HG03066 (cell line): ENCODE data around the gene EFCAB14.
A peak's percentile ranks its signal among the peaks of the same experiment; 100 is the strongest.
"Not testable (repeated sequence)": the region's sequence is repeated elsewhere in the genome, so short reads cannot be mapped to it uniquely, and the experiment has no call there.

Experiments used
- ATAC-seq: cut with Tn5 transposase; IDR thresholded peaks from one replicate; pipeline ENCODE4 v1.9.1; 2021; ENCODE audit warnings: low read depth; ENCODE audit not compliant: unreplicated experiment

The EFCAB14 gene

GRCh38 chr1:46718727-46719622, at the start of gene EFCAB14:
TSS of gene EFCAB14 (minus strand) at chr1:46719114. CDS start at chr1:46718087, 1,027 bp downstream.
- peak; percentile 98 for ATAC-seq

- ATAC-seq, result no peak
Observed at GRCh38 chr1:46768445-46768844, 49.5 kb upstream of the EFCAB14 start.

- no peak for ATAC-seq
Observed at GRCh38 chr1:46767649-46768282, 48.9 kb upstream of the EFCAB14 start.

GRCh38 chr1:46764402-46764801, 45.5 kb upstream of the EFCAB14 start:
- no peak for ATAC-seq

- no peak for ATAC-seq
Observed at GRCh38 chr1:46761740-46762139, 42.8 kb upstream of the EFCAB14 start.

GRCh38 chr1:46760558-46761166, 41.7 kb upstream of the EFCAB14 start:
- ATAC-seq, result no peak

GRCh38 chr1:46757956-46758528, 39.1 kb upstream of the EFCAB14 start:
- ATAC-seq, result no peak

GRCh38 chr1:46757247-46757955, 38.5 kb upstream of the EFCAB14 start:
- no peak for ATAC-seq

GRCh38 chr1:46755121-46755520, 36.2 kb upstream of the EFCAB14 start:
- ATAC-seq, result no peak

- not testable (repeated sequence) for ATAC-seq
Observed at GRCh38 chr1:46754707-46755106, 35.8 kb upstream of the EFCAB14 start.

- no peak for ATAC-seq
Observed at GRCh38 chr1:46753985-46754384, 35.1 kb upstream of the EFCAB14 start.

- no peak for ATAC-seq
Observed at GRCh38 chr1:46749921-46750404, 31.0 kb upstream of the EFCAB14 start.

GRCh38 chr1:46749404-46749803, 30.5 kb upstream of the EFCAB14 start:
- ATAC-seq, result no peak

GRCh38 chr1:46747683-46748288, 28.9 kb upstream of the EFCAB14 start:
- no peak for ATAC-seq

GRCh38 chr1:46742069-46742468, 23.2 kb upstream of the EFCAB14 start:
- ATAC-seq, result no peak

GRCh38 chr1:46735708-46736324, 16.9 kb upstream of the EFCAB14 start:
- ATAC-seq, result no peak

GRCh38 chr1:46728327-46728873, 9.5 kb upstream of the EFCAB14 start:
- not testable (repeated sequence) for ATAC-seq

GRCh38 chr1:46725736-46726108, 6.8 kb upstream of the EFCAB14 start:
- no peak for ATAC-seq
